Endometrial microvascular endothelial cells (primary cell): Measurements from ENCODE around the gene NDUFA13. TPM values are rescaled to one million over a fixed set of nuclear protein-coding genes. Genes with fewer than 3 reads are reported as not detected.

Source experiments
- in situ Hi-C: cut with HindIII; loops from 2 replicates; pipeline ENCODE4 v1.10.0; 2017; ENCODE audit warnings: low sequenced_read_pairs, low pct_unique_long_range_greater_than_20kb; ENCODE audit errors: inconsistent ontology term
- total RNA-seq: library from RNA; depleted of rRNA; stranded (reverse); fragments of >200 nt; gene quantifications from one replicate; pipeline ENCODE4 v1.2.3, GENCODE V29; 2015; ENCODE audit errors: inconsistent ontology term

NDUFA13 gene
- total RNA-seq, 1 donor from 2014 or later, result 2.9 TPM

DNA sequence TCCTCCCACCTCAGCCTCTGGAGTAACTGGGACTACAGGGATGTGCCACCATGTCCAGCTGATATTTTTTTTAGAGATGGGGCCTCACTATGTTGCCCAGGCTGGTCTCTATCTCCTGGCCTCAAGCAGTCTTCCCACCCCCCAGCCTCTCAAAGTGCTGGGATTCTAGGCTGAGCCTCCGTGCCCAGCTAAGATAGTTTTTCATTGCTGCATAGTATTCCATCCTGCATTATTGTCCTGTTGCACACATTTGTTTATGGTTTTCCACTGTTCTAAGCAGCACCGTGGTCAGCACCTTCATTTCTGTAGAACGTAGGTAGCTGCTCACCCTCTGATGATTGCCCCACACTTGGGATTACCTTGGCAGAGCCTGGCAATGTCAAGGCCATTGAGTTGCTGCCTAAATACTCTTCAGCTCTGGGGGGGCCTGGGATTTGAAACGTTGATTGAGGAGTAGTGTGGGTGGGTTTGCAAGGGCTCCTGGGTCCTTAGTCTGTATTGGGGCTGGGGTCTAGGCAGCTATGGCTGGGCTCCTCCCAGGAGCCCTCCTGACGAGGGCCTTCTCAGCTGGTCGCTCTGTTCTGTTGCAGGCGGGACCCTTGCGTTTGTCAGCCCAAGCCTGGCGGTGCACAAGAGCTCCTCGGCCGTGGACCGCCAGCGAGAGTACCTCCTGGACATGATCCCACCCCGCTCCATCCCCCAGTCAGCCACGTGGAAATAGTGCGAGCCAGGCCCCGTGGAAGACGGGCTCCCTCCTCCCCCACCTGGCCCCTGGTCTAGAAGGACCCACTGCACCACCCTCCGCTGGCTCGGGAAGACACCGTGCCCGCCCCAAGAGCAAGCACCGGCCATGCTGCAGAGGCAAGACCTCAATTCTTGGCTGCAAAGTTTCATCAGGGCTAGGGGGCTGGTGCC, 11.0 kb upstream of the NDUFA13 start:
- in situ Hi-C loops, result no loop called here

DNA sequence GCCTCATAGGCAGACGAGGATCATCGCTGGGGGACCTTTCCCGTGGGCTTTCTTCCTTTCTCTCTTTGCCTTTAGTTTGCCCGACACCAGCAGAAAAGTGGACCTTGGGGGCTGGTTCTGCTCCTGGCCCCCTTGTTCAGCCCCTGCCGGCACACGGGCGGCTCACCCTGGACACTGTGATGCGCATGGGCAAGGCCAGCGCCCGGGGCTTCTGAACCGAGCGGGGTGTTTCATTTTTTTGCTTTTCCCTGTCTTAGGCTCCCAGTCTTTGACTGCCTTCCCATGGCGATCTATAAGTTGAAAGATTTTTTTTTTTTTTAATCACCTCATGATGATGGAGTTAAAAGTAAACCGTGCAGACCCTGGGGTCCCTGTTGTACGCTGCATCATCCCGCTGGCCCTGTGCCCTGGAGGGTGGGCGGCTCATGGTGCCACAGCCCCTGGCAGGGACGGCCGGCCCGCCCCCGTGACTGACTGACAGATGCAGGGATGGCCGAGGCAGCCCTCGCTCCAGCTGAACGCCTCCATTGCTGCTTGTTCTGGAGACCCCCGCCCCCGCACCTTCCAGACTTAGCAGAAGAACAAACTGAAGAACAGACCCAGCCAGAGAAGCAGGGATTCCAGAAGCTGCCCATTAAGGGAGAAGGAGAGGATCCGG, 10.2 kb upstream of the NDUFA13 start:
- in situ Hi-C loops, result no loop called here

- in situ Hi-C loops, result no loop called here
Observed at GRCh38 chr19:19506592-19506991, 9.4 kb upstream of the NDUFA13 start.

DNA sequence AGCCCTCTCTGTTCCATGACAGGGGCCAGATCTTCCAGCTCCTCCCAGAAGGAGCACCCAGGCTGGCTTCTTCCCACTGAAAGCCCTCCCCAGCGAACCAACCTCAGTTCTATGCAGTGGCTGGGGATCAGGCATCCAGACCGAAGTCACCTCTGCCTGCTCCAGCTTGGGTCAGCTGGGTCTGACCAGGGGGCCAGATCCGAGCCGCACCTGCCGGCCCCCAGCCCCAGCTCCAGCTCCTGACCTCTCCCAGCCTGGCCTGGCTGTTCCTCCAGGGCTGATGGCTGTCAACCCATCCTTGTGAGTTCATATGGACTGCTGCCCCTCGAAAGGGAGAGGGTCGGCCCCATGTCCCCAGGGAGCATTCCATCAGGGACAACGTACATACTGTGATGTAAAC, 8.7 kb upstream of the NDUFA13 start:
- in situ Hi-C loops, result no loop called here

DNA sequence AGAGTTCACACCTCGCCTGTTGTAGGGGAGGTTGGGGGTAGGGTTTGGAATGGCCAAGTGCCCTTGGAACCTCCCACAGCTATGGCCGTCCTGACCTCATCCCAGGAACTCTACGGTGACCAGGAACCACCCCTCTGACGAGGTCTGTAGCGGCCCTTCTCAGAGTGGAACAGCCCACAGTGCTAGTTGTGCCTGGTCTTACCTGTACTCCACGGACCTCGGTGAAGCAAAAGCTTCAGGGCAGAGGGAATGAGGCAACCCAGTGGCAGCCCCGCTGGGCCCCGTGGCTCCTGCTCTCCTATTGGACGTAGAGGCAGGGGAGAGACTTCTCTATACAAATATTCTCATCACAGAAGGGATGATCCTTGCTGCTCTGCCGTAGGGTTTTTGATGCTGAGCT, 7.8 kb upstream of the NDUFA13 start:
- in situ Hi-C loops, result no loop called here

GRCh38 chr19:19510432-19510831, 5.6 kb upstream of the NDUFA13 start:
- in situ Hi-C loops, result no loop called here

DNA sequence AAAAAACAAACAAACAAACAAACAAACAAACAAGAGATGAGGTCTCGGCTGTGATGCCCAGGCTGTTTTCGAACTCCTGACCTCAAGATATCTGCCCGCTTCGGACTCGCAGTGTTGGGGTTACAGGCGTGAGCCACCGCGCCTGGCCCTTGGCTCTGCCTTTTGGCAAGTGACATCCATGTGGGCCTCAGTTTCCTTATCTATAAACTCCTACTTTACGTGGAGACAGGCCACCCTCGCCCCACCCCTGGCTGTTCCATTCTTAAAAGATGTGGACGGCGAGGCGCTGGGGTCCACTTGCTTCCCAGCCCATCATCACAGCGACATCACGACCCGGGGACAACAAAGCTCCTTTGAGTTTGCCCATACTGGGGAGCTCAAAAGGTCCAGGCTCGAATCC, 2.3 kb upstream of the NDUFA13 start:
- in situ Hi-C loops, result no loop called here

- in situ Hi-C loops, result no loop called here
Observed at GRCh38 chr19:19514215-19514657, 1.8 kb upstream of the NDUFA13 start.

GRCh38 chr19:19514881-19515641, 964 bp upstream of the NDUFA13 start, which contains the start of gene TSSK6:
Gene TSSK6, minus strand, starts transcription at chr19:19515548. Its CDS starts 121 bp downstream, at chr19:19515427.
- in situ Hi-C loops, result no loop called here

DNA sequence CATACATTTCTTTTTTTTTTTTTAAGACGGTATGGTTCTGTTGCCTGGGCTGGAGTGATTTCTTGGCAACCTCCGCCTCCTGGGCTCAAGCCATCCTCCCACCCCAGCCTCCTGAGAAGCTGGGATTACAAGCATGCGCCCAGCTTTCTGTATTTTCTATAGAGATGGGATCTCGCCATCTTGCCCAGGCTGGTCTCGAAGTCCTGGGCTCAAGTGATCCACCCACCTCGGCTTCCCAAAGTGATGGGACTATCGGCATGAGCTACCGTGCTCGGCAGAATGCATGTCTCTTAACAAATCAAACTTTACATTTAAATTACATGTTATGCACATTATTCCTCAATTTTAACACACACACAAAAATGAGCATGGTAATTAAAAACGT, 1.2 kb downstream of the NDUFA13 start:
- in situ Hi-C loops, result no loop called here

DNA sequence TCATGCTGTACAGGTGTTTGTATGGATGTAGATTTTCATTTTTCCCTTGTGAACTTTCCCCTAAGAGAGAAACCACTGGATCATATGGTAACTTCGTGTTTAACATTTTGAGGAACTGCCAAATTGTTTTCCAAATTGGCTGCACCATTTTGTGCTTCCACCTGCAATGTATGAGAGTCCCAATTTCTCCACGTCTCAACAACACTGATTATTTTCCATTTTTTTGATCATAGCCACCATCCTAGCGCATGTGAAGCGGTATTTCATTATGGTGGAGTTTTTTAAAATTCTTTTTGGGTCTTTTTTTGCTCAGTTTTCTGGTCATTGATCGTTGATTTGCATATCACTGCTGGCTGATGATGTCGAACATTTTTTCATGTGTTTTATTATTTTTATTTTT, 5.0 kb downstream of the NDUFA13 start:
- in situ Hi-C loops, result no loop called here

- in situ Hi-C loops, result no loop called here
Observed at GRCh38 chr19:19523177-19523576, 7.2 kb downstream of the NDUFA13 start.

DNA sequence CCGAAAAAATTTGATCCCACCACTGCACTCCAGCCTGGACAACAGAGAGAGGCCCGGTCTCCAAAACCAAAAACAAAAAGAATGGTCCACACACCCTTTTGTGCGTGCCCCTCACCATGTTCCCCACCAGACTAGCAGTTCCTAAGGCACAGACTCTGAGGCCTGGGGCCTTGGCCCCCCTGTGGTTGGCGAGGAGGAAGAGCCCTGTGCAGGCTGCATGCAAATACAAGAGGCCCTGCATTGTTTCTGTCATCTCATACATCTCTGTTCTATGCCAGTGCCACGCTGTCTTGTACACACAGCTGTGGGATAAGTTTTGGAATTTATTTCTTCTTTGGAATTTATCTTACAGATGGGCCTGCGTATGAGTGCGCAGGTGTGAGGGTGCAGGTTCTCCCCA, 8.0 kb downstream of the NDUFA13 start:
- in situ Hi-C loops, result no loop called here

GRCh38 chr19:19525611-19526380, 9.8 kb downstream of the NDUFA13 start:
- in situ Hi-C loops, result no loop called here

- in situ Hi-C loops, result no loop called here
Observed at GRCh38 chr19:19526581-19527370, 10.8 kb downstream of the NDUFA13 start.

- in situ Hi-C loops, result no loop called here
Observed at GRCh38 chr19:19527371-19527656, 11.3 kb downstream of the NDUFA13 start.

- in situ Hi-C loops, result no loop called here
Observed at GRCh38 chr19:19527674-19528625, 11.9 kb downstream of the NDUFA13 start.
